ENCODE results near the gene ZFP36. TPM values are rescaled to one million over a fixed set of nuclear protein-coding genes. Genes with fewer than 3 reads are reported as not detected.

The ZFP36 gene
- total RNA-seq, 2 donors from 2014 or later: 16.1 to 23.4 TPM

- DNase-seq: no peak
- H3K9ac ChIP-seq (ENCODE audit: extremely low read depth, low read length, poor library complexity, severe bottlenecking): no peak overlapping the region
- H3K27me3 ChIP-seq (ENCODE audit: control insufficient read depth, insufficient read depth, low read length, poor library complexity, severe bottlenecking): no peaks in the 10 kb centered on the region
- peaks cover 82% of the 10 kb centered on the region for H3K36me3 Mint-ChIP-seq (ENCODE audit: low read depth)
- no peaks in the 10 kb centered on the region for H3K27me3 Mint-ChIP-seq (ENCODE audit: insufficient read depth)
- no peak for TF ChIP-seq CTCF (conservative IDR thresholded peaks at IDR 0.05)
- no peaks in the 10 kb centered on the region for H3K9me3 Mint-ChIP-seq
- peaks cover 4% of the 10 kb centered on the region for H3K4me1 Mint-ChIP-seq
- peaks cover 89% of the 10 kb centered on the region for H3K36me3 ChIP-seq (ENCODE audit: control insufficient read depth, insufficient read depth, low read length)
- no peaks in the 10 kb centered on the region for H3K4me1 ChIP-seq (ENCODE audit: control insufficient read depth, insufficient read depth, low read length)
- H3K27ac ChIP-seq (ENCODE audit: low read depth, low read length): no peak overlapping the region
- H3K9me3 ChIP-seq (ENCODE audit: control insufficient read depth, low read length): no peaks in the 10 kb centered on the region
- peak overlapping the region; percentile 58 for H3K27ac Mint-ChIP-seq
- WGBS, 2 experiments (ENCODE audit: insufficient coverage in 1 of 2, insufficient read length in 1 of 2): 94 to 95% methylated on average over 7 to 18 of the region's 18 CpGs
- no peak overlapping the region for H3K4me3 ChIP-seq (ENCODE audit: low read length)
- no peak overlapping the region for H3K4me3 Mint-ChIP-seq
Observed at GRCh38 chr19:39382991-39383828, 23.4 kb upstream of the ZFP36 start.

GRCh38 chr19:39384839-39385568 lies 21.6 kb upstream of the ZFP36 start:
- H3K36me3 Mint-ChIP-seq (ENCODE audit: low read depth): peaks cover 81% of the 10 kb centered on the region
- WGBS, 2 experiments (ENCODE audit: insufficient coverage in 1 of 2, insufficient read length in 1 of 2): 81 to 84% methylated on average over 4 to 9 of the region's 9 CpGs

More at GRCh38 chr19:39384839-39385568, 21.6 kb upstream of the ZFP36 start:
- H3K4me1 ChIP-seq (ENCODE audit: control insufficient read depth, insufficient read depth, low read length): peaks cover 6% of the 10 kb centered on the region
- Mint-ChIP-seq H3K4me3 (no peak overlapping the region), H3K4me1 (peaks cover 5% of the 10 kb centered on the region), H3K27me3 (ENCODE audit: insufficient read depth) (no peaks in the 10 kb centered on the region), H3K9me3 (no peaks in the 10 kb centered on the region), H3K27ac (peak overlapping the region; percentile 62)
- no peaks in the 10 kb centered on the region for H3K9me3 ChIP-seq (ENCODE audit: control insufficient read depth, low read length)
- peaks cover 89% of the 10 kb centered on the region for H3K36me3 ChIP-seq (ENCODE audit: control insufficient read depth, insufficient read depth, low read length)
- DNase-seq: no peak
- H3K4me3 ChIP-seq (ENCODE audit: low read length): no peak overlapping the region
- no peak overlapping the region for H3K27ac ChIP-seq (ENCODE audit: low read depth, low read length)
- no peak for TF ChIP-seq CTCF (conservative IDR thresholded peaks at IDR 0.05)
- H3K27me3 ChIP-seq (ENCODE audit: control insufficient read depth, insufficient read depth, low read length, poor library complexity, severe bottlenecking): no peaks in the 10 kb centered on the region
- H3K9ac ChIP-seq (ENCODE audit: extremely low read depth, low read length, poor library complexity, severe bottlenecking): no peak overlapping the region

Measured in endodermal cell (in vitro differentiated cells).